GM23338 (cell line): ENCODE data around the gene NT5DC4. TPM values are rescaled to one million over a fixed set of nuclear protein-coding genes. Genes with fewer than 3 reads are reported as not detected.
A peak's percentile ranks its signal among the peaks of the same experiment; 100 is the strongest.

Experiments used
- ATAC-seq: fragments of 200-7000 bp; cut with Tn5 transposase; 3 replicates; pipeline ENCODE4 v1.9.1; 2020
- DNase-seq: peaks from one replicate; pipeline ENCODE4 v3.0.0-alpha.2; 2015; ENCODE audit warnings: low spot score
- H2AFZ ChIP-seq: fragments of 200-600 bp; sonication (generic); 2 replicates; pipeline ENCODE4 v1.8.0; 2016; ENCODE audit warnings: antibody characterized with exemption, mild to moderate bottlenecking, moderate library complexity
- H3F3A ChIP-seq: fragments of 200-600 bp; sonication (generic); replicated peaks from 2 replicates; pipeline ENCODE4 v1.8.0; 2017; ENCODE audit warnings: antibody characterized with exemption, mixed run types, low read depth
- H3K27ac ChIP-seq: fragments of 200-600 bp; sonication (generic); 2 replicates; pipeline ENCODE4 v1.6.1; 2016; ENCODE audit warnings: low read depth
- H3K27me3 ChIP-seq: fragments of 200-600 bp; sonication (generic); 2 replicates; pipeline ENCODE4 v1.8.0; 2016; ENCODE audit warnings: mild to moderate bottlenecking, mixed run types, moderate library complexity; ENCODE audit not compliant: insufficient read depth
- H3K36me3 ChIP-seq: fragments of 200-600 bp; sonication (generic); 2 replicates; pipeline ENCODE4 v1.8.0; 2016; ENCODE audit warnings: mild to moderate bottlenecking; ENCODE audit not compliant: insufficient read depth
- H3K4me1 ChIP-seq: fragments of 200-600 bp; sonication (generic); 2 replicates; pipeline ENCODE4 v1.8.0; 2016; ENCODE audit warnings: mild to moderate bottlenecking, moderate library complexity; ENCODE audit not compliant: insufficient read depth
- H3K4me2 ChIP-seq: fragments of 200-600 bp; sonication (generic); 2 replicates; pipeline ENCODE4 v1.7.1; 2017; ENCODE audit warnings: mixed run types
- H3K4me3 ChIP-seq: fragments of 200-600 bp; sonication (generic); 2 replicates; pipeline ENCODE4 v1.6.1; 2016; ENCODE audit warnings: mixed run types
- H3K79me2 ChIP-seq: fragments of 200-600 bp; sonication (generic); replicated peaks from 2 replicates; pipeline ENCODE4 v1.8.0; 2017; ENCODE audit warnings: mild to moderate bottlenecking; ENCODE audit not compliant: insufficient read depth
- H3K9me2 ChIP-seq: fragments of 200-600 bp; sonication (generic); 2 replicates; pipeline ENCODE4 v1.8.0; 2017; ENCODE audit not compliant: insufficient read depth
- H4K20me1 ChIP-seq: fragments of 200-600 bp; sonication (generic); replicated peaks from 2 replicates; pipeline ENCODE4 v1.8.0; 2017; ENCODE audit warnings: mild to moderate bottlenecking; ENCODE audit not compliant: insufficient read depth
- H3K27ac Mint-ChIP-seq: 2 replicates; pipeline ENCODE4 v1.8.0; 2020; ENCODE audit warnings: inconsistent platforms, mild to moderate bottlenecking, moderate library complexity, mixed read lengths
- H3K27me3 Mint-ChIP-seq: 3 replicates; pipeline ENCODE4 v1.8.0; 2022; ENCODE audit warnings: low read depth, mild to moderate bottlenecking, moderate library complexity, mixed read lengths, inconsistent platforms; ENCODE audit not compliant: insufficient read depth, poor library complexity
- H3K36me3 Mint-ChIP-seq: 3 replicates; pipeline ENCODE4 v1.8.0; 2021; ENCODE audit warnings: low read depth, mild to moderate bottlenecking, inconsistent platforms, moderate library complexity, mixed read lengths
- H3K4me1 Mint-ChIP-seq: 3 replicates; pipeline ENCODE4 v1.8.0; 2020; ENCODE audit warnings: mild to moderate bottlenecking, inconsistent platforms, mixed read lengths
- H3K4me3 Mint-ChIP-seq: 3 replicates; pipeline ENCODE4 v1.8.0; 2021; ENCODE audit warnings: moderate library complexity, mild to moderate bottlenecking, inconsistent platforms, mixed read lengths
- H3K9me3 Mint-ChIP-seq: 3 replicates; pipeline ENCODE4 v1.8.0; 2020; ENCODE audit warnings: moderate library complexity, mild to moderate bottlenecking, inconsistent platforms, mixed read lengths
- CREB1 ChIP-seq: fragments of 250-450 bp; sonication (Bioruptor Pico); IDR thresholded peaks from 2 replicates; pipeline ENCODE4 v1.5.0; 2020; ENCODE audit warnings: low read depth, mild to moderate bottlenecking, moderate library complexity
- EZH2 ChIP-seq: fragments of 200-600 bp; sonication (generic); IDR thresholded peaks from one replicate; pipeline ENCODE4 v1.8.0; 2017; ENCODE audit warnings: antibody characterized with exemption, mild to moderate bottlenecking, low read depth; ENCODE audit not compliant: unreplicated experiment
- EZH2phosphoT487 ChIP-seq: fragments of 200-600 bp; sonication (generic); IDR thresholded peaks from one replicate; pipeline ENCODE4 v1.8.1; 2018; ENCODE audit warnings: antibody characterized with exemption; ENCODE audit not compliant: unreplicated experiment
- JUNB ChIP-seq: IDR thresholded peaks from one replicate; pipeline ENCODE4 v1.6.1; 2016; ENCODE audit warnings: antibody characterized with exemption; ENCODE audit not compliant: unreplicated experiment
- NANOG ChIP-seq: IDR thresholded peaks from 2 replicates; pipeline ENCODE4 v1.6.1; 2016; ENCODE audit warnings: antibody characterized with exemption, borderline replicate concordance
- POLR2AphosphoS5 ChIP-seq: IDR thresholded peaks from 2 replicates; pipeline ENCODE4 v1.6.1; 2016; ENCODE audit warnings: antibody characterized with exemption, low read depth
- STAT1 ChIP-seq: IDR thresholded peaks from one replicate; pipeline ENCODE4 v1.6.1; 2016; ENCODE audit warnings: antibody characterized with exemption; ENCODE audit not compliant: unreplicated experiment
- ZNF114 ChIP-seq: fragments of 250-450 bp; sonication (Bioruptor Pico); IDR thresholded peaks from 2 replicates; pipeline ENCODE4 v1.5.0; 2020; ENCODE audit warnings: mild to moderate bottlenecking, moderate library complexity
- ZNF331 ChIP-seq: fragments of 250-450 bp; sonication (Bioruptor Pico); IDR thresholded peaks from 2 replicates; pipeline ENCODE4 v1.5.0; 2020; ENCODE audit warnings: low read depth, mild to moderate bottlenecking, moderate library complexity
- polyA plus RNA-seq: library from polyadenylated mRNA; unstranded; fragments of >200 nt; fragmentation: Nextera tagmentation; extraction: Ambion mirVana; gene quantifications from 2 replicates; pipeline ENCODE4 v1.2.1, GENCODE V29; 2016
- total RNA-seq: library from RNA; depleted of rRNA; stranded (reverse); fragments of >200 nt; shearing (Covaris generic); gene quantifications from 2 replicates; pipeline ENCODE4 v1.2.3, GENCODE V29; 2014
- TF ChIP-seq, protein P1 (sequence below), 2 experiments: fragments of 200-600 bp in 1 of 2; sonication (generic) in 1 of 2; conservative IDR thresholded peaks; 2 replicates each; pipeline versions ENCODE4 v1.5.1 to v1.6.1; 2016 to 2017; ENCODE audit warnings: antibody characterized with exemption in 2 of 2, low read depth in 2 of 2, mild to moderate bottlenecking in 2 of 2, moderate library complexity in 1 of 2
- TF ChIP-seq, protein P2 (sequence below): fragments of 250-450 bp; sonication (Bioruptor Pico); IDR thresholded peaks from 2 replicates; pipeline ENCODE4 v1.5.0; 2020; ENCODE audit warnings: mild to moderate bottlenecking, moderate library complexity
- TF ChIP-seq, protein P3 (sequence below): IDR thresholded peaks from one replicate; pipeline ENCODE4 v1.6.1; 2018; ENCODE audit warnings: antibody characterized with exemption; ENCODE audit not compliant: unreplicated experiment
- TF ChIP-seq, protein P4 (sequence below): IDR thresholded peaks from 2 replicates; pipeline ENCODE4 v1.6.1; 2016; ENCODE audit warnings: antibody characterized with exemption

NT5DC4 gene
- total and polyA plus RNA-seq, 2 experiments from 2014 or later: not detected

DNA sequence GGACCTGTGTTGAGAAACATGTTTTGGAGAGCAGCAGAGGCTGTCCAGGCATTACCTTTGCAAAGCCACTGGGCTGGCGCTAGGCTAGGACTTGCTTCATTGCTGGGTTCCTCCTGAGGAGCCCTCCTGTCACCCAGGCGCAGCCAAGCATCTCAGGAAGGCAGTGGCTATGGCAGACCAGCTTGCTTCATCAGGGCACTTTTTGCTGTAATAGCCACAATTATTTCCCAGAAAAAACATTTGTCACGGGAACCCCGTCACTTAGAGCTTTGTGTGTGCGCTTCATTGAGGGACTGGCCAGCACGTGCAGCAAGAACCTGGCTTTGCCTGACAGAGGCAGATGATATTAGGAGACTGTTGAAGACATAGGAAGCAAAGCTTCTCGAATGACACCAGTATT is 38.7 kb upstream of the NT5DC4 start:
- Mint-ChIP-seq H3K27me3 (peaks cover 2% of the 10 kb centered on the region), H3K4me3 (no peak overlapping the region), H3K9me3 (no peaks in the 10 kb centered on the region), H3K4me1 (no peaks in the 10 kb centered on the region; the same call in 1 of the 3 replicates), H3K27ac (no peak overlapping the region), H3K36me3 (no peaks in the 10 kb centered on the region)
- no peaks in the 10 kb centered on the region for H3K27me3 ChIP-seq
- H3K27ac ChIP-seq: no peak overlapping the region
- no peaks in the 10 kb centered on the region for H3K9me2 ChIP-seq
- no peak overlapping the region for H3K4me2 ChIP-seq
- no peaks in the 10 kb centered on the region for H4K20me1 ChIP-seq
- no peak for ATAC-seq
- no peaks in the 10 kb centered on the region for H3F3A ChIP-seq
- no peaks in the 10 kb centered on the region for H3K36me3 ChIP-seq
- H2AFZ ChIP-seq: peak overlapping the region; percentile 72
- H3K4me1 ChIP-seq: no peaks in the 10 kb centered on the region
- no peak for DNase-seq
- TF ChIP-seq ZNF331 (CRISPR knock-in tag) (no peak), CREB1 (no peak), JUNB (no peak), ZNF114 (CRISPR knock-in tag) (no peak), EZH2 (no peak), EZH2phosphoT487 (no peak), NANOG (no peak), STAT1 (no peak), POLR2AphosphoS5 (no peak)
- TF ChIP-seq, protein P1, sequence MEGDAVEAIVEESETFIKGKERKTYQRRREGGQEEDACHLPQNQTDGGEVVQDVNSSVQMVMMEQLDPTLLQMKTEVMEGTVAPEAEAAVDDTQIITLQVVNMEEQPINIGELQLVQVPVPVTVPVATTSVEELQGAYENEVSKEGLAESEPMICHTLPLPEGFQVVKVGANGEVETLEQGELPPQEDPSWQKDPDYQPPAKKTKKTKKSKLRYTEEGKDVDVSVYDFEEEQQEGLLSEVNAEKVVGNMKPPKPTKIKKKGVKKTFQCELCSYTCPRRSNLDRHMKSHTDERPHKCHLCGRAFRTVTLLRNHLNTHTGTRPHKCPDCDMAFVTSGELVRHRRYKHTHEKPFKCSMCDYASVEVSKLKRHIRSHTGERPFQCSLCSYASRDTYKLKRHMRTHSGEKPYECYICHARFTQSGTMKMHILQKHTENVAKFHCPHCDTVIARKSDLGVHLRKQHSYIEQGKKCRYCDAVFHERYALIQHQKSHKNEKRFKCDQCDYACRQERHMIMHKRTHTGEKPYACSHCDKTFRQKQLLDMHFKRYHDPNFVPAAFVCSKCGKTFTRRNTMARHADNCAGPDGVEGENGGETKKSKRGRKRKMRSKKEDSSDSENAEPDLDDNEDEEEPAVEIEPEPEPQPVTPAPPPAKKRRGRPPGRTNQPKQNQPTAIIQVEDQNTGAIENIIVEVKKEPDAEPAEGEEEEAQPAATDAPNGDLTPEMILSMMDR (conservative IDR thresholded peaks at IDR 0.05; ENCODE audit: low read depth in 2 of 2): no peak
- TF ChIP-seq, protein P2, sequence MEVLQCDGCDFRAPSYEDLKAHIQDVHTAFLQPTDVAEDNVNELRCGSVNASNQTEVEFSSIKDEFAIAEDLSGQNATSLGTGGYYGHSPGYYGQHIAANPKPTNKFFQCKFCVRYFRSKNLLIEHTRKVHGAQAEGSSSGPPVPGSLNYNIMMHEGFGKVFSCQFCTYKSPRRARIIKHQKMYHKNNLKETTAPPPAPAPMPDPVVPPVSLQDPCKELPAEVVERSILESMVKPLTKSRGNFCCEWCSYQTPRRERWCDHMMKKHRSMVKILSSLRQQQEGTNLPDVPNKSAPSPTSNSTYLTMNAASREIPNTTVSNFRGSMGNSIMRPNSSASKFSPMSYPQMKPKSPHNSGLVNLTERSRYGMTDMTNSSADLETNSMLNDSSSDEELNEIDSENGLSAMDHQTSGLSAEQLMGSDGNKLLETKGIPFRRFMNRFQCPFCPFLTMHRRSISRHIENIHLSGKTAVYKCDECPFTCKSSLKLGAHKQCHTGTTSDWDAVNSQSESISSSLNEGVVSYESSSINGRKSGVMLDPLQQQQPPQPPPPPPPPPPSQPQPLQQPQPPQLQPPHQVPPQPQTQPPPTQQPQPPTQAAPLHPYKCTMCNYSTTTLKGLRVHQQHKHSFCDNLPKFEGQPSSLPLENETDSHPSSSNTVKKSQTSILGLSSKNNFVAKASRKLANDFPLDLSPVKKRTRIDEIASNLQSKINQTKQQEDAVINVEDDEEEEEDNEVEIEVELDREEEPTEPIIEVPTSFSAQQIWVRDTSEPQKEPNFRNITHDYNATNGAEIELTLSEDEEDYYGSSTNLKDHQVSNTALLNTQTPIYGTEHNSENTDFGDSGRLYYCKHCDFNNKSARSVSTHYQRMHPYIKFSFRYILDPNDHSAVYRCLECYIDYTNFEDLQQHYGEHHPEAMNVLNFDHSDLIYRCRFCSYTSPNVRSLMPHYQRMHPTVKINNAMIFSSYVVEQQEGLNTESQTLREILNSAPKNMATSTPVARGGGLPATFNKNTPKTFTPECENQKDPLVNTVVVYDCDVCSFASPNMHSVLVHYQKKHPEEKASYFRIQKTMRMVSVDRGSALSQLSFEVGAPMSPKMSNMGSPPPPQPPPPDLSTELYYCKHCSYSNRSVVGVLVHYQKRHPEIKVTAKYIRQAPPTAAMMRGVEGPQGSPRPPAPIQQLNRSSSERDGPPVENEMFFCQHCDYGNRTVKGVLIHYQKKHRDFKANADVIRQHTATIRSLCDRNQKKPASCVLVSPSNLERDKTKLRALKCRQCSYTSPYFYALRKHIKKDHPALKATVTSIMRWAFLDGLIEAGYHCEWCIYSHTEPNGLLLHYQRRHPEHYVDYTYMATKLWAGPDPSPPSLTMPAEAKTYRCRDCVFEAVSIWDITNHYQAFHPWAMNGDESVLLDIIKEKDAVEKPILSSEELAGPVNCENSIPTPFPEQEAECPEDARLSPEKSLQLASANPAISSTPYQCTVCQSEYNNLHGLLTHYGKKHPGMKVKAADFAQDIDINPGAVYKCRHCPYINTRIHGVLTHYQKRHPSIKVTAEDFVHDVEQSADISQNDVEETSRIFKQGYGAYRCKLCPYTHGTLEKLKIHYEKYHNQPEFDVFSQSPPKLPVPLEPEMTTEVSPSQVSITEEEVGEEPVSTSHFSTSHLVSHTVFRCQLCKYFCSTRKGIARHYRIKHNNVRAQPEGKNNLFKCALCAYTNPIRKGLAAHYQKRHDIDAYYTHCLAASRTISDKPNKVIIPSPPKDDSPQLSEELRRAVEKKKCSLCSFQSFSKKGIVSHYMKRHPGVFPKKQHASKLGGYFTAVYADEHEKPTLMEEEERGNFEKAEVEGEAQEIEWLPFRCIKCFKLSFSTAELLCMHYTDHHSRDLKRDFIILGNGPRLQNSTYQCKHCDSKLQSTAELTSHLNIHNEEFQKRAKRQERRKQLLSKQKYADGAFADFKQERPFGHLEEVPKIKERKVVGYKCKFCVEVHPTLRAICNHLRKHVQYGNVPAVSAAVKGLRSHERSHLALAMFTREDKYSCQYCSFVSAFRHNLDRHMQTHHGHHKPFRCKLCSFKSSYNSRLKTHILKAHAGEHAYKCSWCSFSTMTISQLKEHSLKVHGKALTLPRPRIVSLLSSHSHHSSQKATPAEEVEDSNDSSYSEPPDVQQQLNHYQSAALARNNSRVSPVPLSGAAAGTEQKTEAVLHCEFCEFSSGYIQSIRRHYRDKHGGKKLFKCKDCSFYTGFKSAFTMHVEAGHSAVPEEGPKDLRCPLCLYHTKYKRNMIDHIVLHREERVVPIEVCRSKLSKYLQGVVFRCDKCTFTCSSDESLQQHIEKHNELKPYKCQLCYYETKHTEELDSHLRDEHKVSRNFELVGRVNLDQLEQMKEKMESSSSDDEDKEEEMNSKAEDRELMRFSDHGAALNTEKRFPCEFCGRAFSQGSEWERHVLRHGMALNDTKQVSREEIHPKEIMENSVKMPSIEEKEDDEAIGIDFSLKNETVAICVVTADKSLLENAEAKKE: no peak
- TF ChIP-seq, protein P3, sequence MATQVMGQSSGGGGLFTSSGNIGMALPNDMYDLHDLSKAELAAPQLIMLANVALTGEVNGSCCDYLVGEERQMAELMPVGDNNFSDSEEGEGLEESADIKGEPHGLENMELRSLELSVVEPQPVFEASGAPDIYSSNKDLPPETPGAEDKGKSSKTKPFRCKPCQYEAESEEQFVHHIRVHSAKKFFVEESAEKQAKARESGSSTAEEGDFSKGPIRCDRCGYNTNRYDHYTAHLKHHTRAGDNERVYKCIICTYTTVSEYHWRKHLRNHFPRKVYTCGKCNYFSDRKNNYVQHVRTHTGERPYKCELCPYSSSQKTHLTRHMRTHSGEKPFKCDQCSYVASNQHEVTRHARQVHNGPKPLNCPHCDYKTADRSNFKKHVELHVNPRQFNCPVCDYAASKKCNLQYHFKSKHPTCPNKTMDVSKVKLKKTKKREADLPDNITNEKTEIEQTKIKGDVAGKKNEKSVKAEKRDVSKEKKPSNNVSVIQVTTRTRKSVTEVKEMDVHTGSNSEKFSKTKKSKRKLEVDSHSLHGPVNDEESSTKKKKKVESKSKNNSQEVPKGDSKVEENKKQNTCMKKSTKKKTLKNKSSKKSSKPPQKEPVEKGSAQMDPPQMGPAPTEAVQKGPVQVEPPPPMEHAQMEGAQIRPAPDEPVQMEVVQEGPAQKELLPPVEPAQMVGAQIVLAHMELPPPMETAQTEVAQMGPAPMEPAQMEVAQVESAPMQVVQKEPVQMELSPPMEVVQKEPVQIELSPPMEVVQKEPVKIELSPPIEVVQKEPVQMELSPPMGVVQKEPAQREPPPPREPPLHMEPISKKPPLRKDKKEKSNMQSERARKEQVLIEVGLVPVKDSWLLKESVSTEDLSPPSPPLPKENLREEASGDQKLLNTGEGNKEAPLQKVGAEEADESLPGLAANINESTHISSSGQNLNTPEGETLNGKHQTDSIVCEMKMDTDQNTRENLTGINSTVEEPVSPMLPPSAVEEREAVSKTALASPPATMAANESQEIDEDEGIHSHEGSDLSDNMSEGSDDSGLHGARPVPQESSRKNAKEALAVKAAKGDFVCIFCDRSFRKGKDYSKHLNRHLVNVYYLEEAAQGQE: no peak
- TF ChIP-seq, protein P4, sequence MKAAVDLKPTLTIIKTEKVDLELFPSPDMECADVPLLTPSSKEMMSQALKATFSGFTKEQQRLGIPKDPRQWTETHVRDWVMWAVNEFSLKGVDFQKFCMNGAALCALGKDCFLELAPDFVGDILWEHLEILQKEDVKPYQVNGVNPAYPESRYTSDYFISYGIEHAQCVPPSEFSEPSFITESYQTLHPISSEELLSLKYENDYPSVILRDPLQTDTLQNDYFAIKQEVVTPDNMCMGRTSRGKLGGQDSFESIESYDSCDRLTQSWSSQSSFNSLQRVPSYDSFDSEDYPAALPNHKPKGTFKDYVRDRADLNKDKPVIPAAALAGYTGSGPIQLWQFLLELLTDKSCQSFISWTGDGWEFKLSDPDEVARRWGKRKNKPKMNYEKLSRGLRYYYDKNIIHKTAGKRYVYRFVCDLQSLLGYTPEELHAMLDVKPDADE: no peak
- no peaks in the 10 kb centered on the region for H3K79me2 ChIP-seq
- H3K4me3 ChIP-seq: no peak overlapping the region
